GM23338 (cell line): Measurements from ENCODE around the gene RGS16.

Experiments used
- CREB1 ChIP-seq: fragments of 250-450 bp; sonication (Bioruptor Pico); IDR thresholded peaks from 2 replicates; pipeline ENCODE4 v1.5.0; 2020; ENCODE audit warnings: low read depth, mild to moderate bottlenecking, moderate library complexity
- CTCF ChIP-seq, 2 experiments: fragments of 200-600 bp in 1 of 2; sonication (generic) in 1 of 2; conservative IDR thresholded peaks; 2 replicates each; pipeline versions ENCODE4 v1.5.1 to v1.6.1; 2016 to 2017; ENCODE audit warnings: antibody characterized with exemption in 2 of 2, low read depth in 2 of 2, mild to moderate bottlenecking in 2 of 2, moderate library complexity in 1 of 2
- ETS1 ChIP-seq: IDR thresholded peaks from 2 replicates; pipeline ENCODE4 v1.6.1; 2016; ENCODE audit warnings: antibody characterized with exemption
- EZH2 ChIP-seq: fragments of 200-600 bp; sonication (generic); IDR thresholded peaks from one replicate; pipeline ENCODE4 v1.8.0; 2017; ENCODE audit warnings: antibody characterized with exemption, mild to moderate bottlenecking, low read depth; ENCODE audit not compliant: unreplicated experiment
- EZH2phosphoT487 ChIP-seq: fragments of 200-600 bp; sonication (generic); IDR thresholded peaks from one replicate; pipeline ENCODE4 v1.8.1; 2018; ENCODE audit warnings: antibody characterized with exemption; ENCODE audit not compliant: unreplicated experiment
- JUNB ChIP-seq: IDR thresholded peaks from one replicate; pipeline ENCODE4 v1.6.1; 2016; ENCODE audit warnings: antibody characterized with exemption; ENCODE audit not compliant: unreplicated experiment
- NANOG ChIP-seq: IDR thresholded peaks from 2 replicates; pipeline ENCODE4 v1.6.1; 2016; ENCODE audit warnings: antibody characterized with exemption, borderline replicate concordance
- POLR2AphosphoS5 ChIP-seq: IDR thresholded peaks from 2 replicates; pipeline ENCODE4 v1.6.1; 2016; ENCODE audit warnings: antibody characterized with exemption, low read depth
- REST ChIP-seq: IDR thresholded peaks from one replicate; pipeline ENCODE4 v1.6.1; 2018; ENCODE audit warnings: antibody characterized with exemption; ENCODE audit not compliant: unreplicated experiment
- STAT1 ChIP-seq: IDR thresholded peaks from one replicate; pipeline ENCODE4 v1.6.1; 2016; ENCODE audit warnings: antibody characterized with exemption; ENCODE audit not compliant: unreplicated experiment
- ZNF114 ChIP-seq: fragments of 250-450 bp; sonication (Bioruptor Pico); IDR thresholded peaks from 2 replicates; pipeline ENCODE4 v1.5.0; 2020; ENCODE audit warnings: mild to moderate bottlenecking, moderate library complexity
- ZNF331 ChIP-seq: fragments of 250-450 bp; sonication (Bioruptor Pico); IDR thresholded peaks from 2 replicates; pipeline ENCODE4 v1.5.0; 2020; ENCODE audit warnings: low read depth, mild to moderate bottlenecking, moderate library complexity

- no peak for TF ChIP-seq POLR2AphosphoS5
- TF ChIP-seq CTCF (conservative IDR thresholded peaks at IDR 0.05; ENCODE audit: low read depth in 2 of 2): no peak
- no peak for TF ChIP-seq JUNB
- TF ChIP-seq EZH2phosphoT487: no peak
- TF ChIP-seq EZH2: no peak
- no peak for TF ChIP-seq STAT1
- TF ChIP-seq REST: no peak
- TF ChIP-seq ZNF114 (CRISPR knock-in tag): no peak
- TF ChIP-seq CREB1 (CRISPR knock-in tag): no peak
- TF ChIP-seq ETS1: no peak
- no peak for TF ChIP-seq ZNF331 (CRISPR knock-in tag)
- no peak for TF ChIP-seq NANOG
Measured at GRCh38 chr1:182617734-182618351, 13.7 kb upstream of the RGS16 start.
